ENCODE data around the gene ISYNA1. TPM values are rescaled to one million over a fixed set of nuclear protein-coding genes. Genes with fewer than 3 reads are reported as not detected.

Gene ISYNA1
- total RNA-seq, result 2.6 and 4.7 TPM in 2 replicates

DNA sequence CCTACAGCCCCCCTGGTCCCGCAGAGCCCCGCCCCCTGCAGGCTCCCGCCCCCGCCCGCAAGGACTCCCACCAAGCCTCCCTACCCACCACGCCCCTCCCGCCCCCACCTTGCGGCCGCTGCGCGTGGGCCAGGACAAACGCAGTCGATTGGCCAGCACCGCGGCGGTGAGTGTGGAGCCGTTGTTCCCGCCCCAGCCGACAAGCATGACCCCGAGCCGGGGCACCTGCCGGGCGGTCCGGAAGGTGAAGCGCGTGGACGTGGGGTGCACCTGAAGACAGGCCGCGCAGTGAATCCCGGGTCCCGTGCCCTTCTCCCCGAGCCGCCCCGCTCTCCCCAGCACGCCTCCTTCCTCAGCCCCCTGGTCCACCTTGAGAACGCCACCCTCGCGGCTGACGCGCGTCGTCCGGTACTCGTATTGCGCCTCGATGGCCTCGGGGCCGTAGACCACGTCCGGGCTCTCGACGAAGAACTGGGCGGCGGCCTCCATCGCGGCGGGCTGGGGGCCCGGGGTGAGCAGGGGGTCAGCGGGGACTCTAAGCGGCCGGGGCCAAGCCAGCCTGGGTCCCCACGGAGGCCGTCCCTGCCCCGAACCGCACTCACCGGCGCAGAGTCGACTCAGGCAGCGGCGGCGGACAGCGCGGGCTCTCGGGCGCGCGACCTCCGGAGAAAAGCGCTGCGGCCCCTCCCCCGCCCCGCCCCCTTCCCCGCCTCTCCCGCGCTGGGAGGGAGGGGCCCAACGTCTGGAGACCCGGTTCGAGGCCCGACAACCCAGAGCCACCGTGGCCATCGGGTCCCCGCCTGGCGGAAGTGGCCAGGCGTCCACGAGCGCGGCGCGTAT, at the start of gene ISYNA1:
Gene ISYNA1, minus strand, starts transcription at position 643 of the 840 bp plus-strand sequence. Its CDS starts 154 bp downstream, at position 489.

DNA sequence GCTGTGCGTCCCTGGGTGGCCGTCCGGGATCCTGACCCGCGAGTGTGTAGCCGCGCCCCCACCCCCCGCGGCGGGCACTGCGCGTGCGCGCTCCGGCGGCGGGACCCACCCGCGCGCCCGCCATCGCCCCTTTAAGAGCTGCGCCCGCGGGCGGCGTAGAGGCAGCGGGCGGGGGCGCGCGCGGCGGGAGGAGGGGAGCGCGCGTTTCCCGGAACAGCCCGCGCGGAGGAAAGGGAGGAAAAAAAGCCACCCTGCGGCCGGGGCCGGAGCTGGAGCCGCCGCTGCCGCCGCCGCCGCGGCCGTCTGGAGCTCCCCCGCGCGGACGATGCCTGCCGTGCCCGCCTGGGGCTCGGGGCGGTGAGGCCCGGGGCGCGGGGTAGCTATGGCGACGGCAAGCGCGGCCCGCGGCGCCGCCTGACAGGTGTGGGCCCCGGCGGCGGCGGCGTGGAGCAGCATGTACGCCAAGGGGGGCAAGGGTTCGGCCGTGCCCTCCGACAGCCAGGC, 18.7 kb downstream of the ISYNA1 start, which contains the start of gene SSBP4:
Gene SSBP4, plus strand, starts transcription at position 204 of the 504 bp plus-strand sequence. Its CDS starts 251 bp downstream, at position 455.

DNA sequence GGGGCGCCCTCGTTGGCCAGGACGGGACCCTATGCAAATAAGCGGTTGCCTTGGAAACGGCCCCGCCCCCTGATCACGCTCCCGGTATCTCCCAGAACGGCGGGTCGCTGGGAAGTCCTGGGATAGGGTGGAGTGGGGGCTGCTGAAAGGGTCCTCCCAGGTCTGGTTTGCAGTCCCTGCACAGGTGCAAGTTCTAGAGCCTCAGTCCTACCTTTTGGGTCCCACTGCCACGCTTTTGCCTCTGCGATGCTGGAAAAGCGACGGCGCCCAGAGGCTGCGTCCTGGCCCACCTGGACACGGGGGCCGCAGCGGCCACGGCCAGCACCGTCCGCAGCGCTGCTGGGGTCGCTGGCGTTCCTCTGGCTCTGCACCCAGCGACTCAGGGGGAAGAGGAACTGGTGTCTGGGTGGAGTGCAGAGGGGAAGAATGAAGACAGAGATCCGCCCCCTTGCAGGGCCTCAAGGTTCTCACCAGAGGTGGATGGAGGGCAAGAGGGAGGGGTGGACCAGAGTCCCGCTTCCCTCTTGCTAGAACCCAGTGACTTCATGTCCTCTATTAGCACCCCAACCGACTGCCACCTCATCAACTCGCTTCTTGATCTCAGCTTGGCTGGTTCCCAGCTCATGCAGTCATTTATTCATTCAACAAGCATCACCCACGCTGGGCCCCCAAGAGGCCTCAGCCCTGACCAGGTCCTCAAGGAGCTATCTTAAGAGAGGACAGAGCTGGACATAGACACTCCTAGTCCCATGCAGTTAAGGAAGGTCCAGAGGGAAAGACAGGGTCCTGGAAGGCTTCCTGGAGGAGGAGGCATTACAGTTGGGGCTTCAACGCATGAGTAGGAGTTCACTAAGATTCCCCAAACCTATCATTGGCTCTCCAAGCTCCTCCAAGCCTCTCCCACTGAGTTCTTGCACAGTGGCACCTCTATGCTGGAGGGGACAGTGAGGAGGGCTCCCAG, 40.4 kb downstream of the ISYNA1 start, which contains the start of gene LRRC25:
Gene LRRC25, minus strand, starts transcription at position 381 of the 961 bp plus-strand sequence. CDS start 659 bp downstream, outside the sequence.

DNA sequence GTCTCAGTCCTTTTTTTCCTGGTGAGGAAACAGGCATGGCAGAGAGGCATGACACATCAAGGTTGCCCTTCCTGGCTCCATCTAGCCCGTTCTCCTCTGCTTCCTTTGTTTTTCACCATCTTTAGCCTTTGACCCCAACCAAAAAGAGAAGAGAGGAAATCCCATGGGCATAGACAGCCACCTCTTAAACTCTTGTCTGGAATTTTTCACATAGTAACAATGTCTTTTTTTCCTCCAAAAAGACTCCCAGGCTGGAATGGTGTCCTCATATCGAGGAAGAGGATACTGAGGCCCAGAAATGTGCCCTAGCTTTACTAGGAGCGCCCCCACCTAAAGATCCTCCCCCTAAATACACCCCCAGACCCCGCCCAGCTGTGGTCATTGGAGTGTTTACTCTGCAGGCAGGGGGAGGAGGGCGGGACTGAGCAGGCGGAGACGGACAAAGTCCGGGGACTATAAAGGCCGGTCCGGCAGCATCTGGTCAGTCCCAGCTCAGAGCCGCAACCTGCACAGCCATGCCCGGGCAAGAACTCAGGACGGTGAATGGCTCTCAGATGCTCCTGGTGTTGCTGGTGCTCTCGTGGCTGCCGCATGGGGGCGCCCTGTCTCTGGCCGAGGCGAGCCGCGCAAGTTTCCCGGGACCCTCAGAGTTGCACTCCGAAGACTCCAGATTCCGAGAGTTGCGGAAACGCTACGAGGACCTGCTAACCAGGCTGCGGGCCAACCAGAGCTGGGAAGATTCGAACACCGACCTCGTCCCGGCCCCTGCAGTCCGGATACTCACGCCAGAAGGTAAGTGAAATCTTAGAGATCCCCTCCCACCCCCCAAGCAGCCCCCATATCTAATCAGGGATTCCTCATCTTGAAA, 52.0 kb downstream of the ISYNA1 start, which contains the start of gene GDF15:
Gene GDF15, plus strand, starts transcription at position 484 of the 868 bp plus-strand sequence. Its CDS starts 32 bp downstream, at position 516.

Small RNA genes lying within 50 kb of the gene (small RNA-seq; reads per million reads assigned to genes)
- gene MIR3189, result 0.11 reads per million

Other genes starting within 250 kb of the ISYNA1 start
- 8.1 and 10.9 TPM in 2 replicates for gene MPV17L2, start 244.9 kb downstream of the ISYNA1 start, total RNA-seq
- gene RAB3A, start 234.1 kb downstream of the ISYNA1 start, total RNA-seq, result 1.1 and 1.2 TPM in 2 replicates
- gene PDE4C, start 211.7 kb downstream of the ISYNA1 start, total RNA-seq, result 0.20 TPM in 1 of 2 replicates, not detected in the other
- gene IQCN, start 163.7 kb downstream of the ISYNA1 start, total RNA-seq, result 0.39 and 0.73 TPM in 2 replicates
- 96.2 and 99.6 TPM in 2 replicates for gene JUND, start 156.5 kb downstream of the ISYNA1 start, total RNA-seq
- gene LSM4, start 115.1 kb downstream of the ISYNA1 start, total RNA-seq, result 146 and 148 TPM in 2 replicates
- gene PGPEP1, start 97.5 kb downstream of the ISYNA1 start, total RNA-seq, result 14.0 and 17.4 TPM in 2 replicates
- 17.3 and 18.0 TPM in 2 replicates for gene GDF15, start 52.0 kb downstream of the ISYNA1 start, total RNA-seq
- not detected in 2 replicates for gene LRRC25, start 40.5 kb downstream of the ISYNA1 start, total RNA-seq
- gene SSBP4, start 18.7 kb downstream of the ISYNA1 start, total RNA-seq, result 69.8 and 77.4 TPM in 2 replicates
- gene ELL, start 83.9 kb upstream of the ISYNA1 start, total RNA-seq, result 14.7 and 17.0 TPM in 2 replicates
- gene FKBP8, start 105.4 kb upstream of the ISYNA1 start, total RNA-seq, result 185 and 224 TPM in 2 replicates
- gene KXD1, start 119.7 kb upstream of the ISYNA1 start, total RNA-seq, result 113 and 126 TPM in 2 replicates
- gene UBA52, start 133.7 kb upstream of the ISYNA1 start, total RNA-seq, result 449 and 860 TPM in 2 replicates
- 34.0 and 55.1 TPM in 2 replicates for gene REX1BD, start 150.7 kb upstream of the ISYNA1 start, total RNA-seq
- 8.4 and 13.2 TPM in 2 replicates for gene CRLF1, start 168.7 kb upstream of the ISYNA1 start, total RNA-seq
- gene TMEM59L, start 174.7 kb upstream of the ISYNA1 start, total RNA-seq, result under 0.01 TPM in 2 replicates
- 2.3 and 3.3 TPM in 2 replicates for gene KLHL26, start 198.9 kb upstream of the ISYNA1 start, total RNA-seq
- gene CRTC1, start 245.5 kb upstream of the ISYNA1 start, total RNA-seq, result 2.6 and 2.9 TPM in 2 replicates

Measured in subcutaneous preadipocyte (primary cell).